Mammary epithelial cell (primary cell): ENCODE results near the gene GPRIN3.

Source experiments
- CTCF ChIP-seq, 2 donors: IDR thresholded peaks in 1 of 2; conservative IDR thresholded peaks in 1 of 2; 2 replicates each; pipeline ENCODE4 v1.5.1; 2011 to 2012; ENCODE audit warnings: inconsistent platforms in 2 of 2, low read length in 2 of 2, mild to moderate bottlenecking in 2 of 2, control low read depth in 1 of 2, low read depth in 1 of 2; ENCODE audit not compliant: insufficient read depth in 1 of 2; ENCODE audit errors: extremely low read depth in 1 of 2
- EZH2 ChIP-seq: IDR thresholded peaks from 2 replicates; pipeline ENCODE4 v1.6.1; 2012; ENCODE audit warnings: low read length, inconsistent platforms, borderline replicate concordance

- TF ChIP-seq EZH2 (no peak), CTCF (conservative IDR thresholded peaks at IDR 0.05 in 1 of 2, IDR thresholded peaks at IDR 0.05 in 1 of 2; ENCODE audit: extremely low read depth in 1 of 2, insufficient read depth in 1 of 2, low read depth in 1 of 2, low read length in 2 of 2) (no peak)
These were observed 94.3 kb downstream of the GPRIN3 start for GRCh38 chr4:89213382-89213701.
